ENCODE data around the gene DECR2.
A peak's percentile ranks its signal among the peaks of the same experiment; 100 is the strongest.

DECR2 gene

DNA sequence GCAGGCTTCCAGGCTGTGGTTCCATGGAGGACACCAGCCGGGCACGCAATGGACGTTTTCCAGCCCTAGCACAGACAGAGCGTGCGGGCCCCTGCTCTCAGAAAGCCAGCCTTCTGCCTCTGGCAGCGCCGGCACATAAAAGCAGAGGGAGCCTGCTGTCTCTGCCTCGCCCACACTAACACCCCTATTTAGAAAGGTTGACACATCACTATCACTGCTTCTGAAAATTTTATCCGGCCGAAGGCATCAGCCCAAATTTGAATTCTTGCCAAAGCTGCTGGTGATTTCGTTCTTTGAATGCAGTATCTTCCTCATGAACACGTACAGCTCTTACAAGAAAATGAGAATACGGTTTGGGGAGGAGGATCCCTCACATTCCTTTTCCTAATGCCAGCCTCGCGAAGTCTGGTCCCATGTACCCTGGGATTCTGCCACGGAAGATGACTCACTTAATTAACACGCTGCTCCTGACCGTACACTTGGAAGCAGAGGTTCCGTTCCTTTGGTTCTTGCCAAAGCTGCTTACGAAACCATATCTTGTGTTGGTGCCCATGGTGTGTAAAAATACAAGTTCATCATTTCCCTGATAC lies 22.4 kb downstream of the DECR2 start:
- DNase-seq (ENCODE audit: insufficient read length, low spot score): peak; percentile 92
- TF ChIP-seq POLR2A (IDR thresholded peaks at IDR 0.05; ENCODE audit: low read depth, low read length): no peak
- peak; percentile 94 for FAIRE-seq

DNA sequence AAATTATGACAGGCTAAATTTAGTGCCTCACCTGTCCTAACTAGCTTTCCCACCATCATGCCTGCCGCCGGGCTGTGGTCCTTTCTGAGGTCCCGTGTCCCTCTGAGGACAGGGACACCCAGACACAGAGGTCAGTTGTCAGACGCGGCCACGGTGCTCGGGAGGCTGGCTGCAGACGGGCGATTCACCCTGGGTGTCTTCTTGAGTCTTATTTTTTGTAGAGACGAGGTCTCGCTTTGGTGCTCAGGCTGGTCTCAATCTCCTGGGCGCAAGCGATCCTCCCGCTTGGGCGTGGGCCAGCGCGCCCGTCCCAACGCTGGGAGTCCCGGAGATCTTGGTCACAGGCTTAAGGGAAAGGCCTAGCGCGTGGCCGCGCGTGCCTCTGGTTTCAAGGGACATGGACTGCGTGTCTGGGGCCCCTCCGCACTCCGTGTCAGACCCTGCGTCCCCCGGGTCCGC lies 23.0 kb downstream of the DECR2 start:
- TF ChIP-seq POLR2A (IDR thresholded peaks at IDR 0.05; ENCODE audit: low read depth, low read length): no peak
- DNase-seq (ENCODE audit: insufficient read length, low spot score): peak; percentile 44
- FAIRE-seq: no peak

DNA sequence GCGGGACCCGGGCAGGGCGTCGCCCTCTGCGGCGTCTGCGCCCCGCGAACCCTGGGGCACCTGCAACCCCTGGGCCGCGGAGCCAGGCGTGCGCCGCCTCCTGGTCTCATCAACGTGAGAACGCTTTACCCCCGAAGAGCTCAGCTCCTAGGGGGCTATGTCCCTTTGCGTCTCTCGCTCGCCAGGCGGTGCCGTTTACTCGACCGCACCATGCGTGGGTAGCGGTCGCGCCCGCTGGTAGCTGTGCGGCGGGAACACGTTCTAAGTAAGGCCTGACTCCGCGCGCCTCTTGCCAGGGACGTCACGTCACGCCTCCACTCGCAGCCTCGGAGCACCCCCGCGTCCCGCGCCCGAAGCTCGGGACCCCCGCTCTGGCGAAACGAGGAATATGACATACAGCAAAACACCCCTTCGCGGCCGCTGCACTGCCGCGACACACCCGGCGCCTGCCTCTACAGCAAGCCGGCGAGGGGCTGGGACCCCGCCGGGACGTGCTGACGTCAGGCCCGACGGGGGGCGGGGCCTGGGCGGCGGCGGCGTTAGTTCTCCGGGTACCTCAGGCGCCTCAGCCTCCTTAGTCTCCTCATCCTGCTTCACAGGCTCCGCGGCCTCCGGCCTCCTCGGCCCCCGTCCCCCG lies 23.5 kb downstream of the DECR2 start, which contains the start of gene RAB11FIP3:
Gene RAB11FIP3, plus strand, starts transcription at position 568 of the 637 bp plus-strand sequence. CDS start 358 bp downstream, outside the sequence.
- FAIRE-seq: no peak
- peak; percentile 76 for TF ChIP-seq POLR2A (IDR thresholded peaks at IDR 0.05; ENCODE audit: low read depth, low read length)
- peak; percentile 92 for DNase-seq (ENCODE audit: insufficient read length, low spot score)

DNA sequence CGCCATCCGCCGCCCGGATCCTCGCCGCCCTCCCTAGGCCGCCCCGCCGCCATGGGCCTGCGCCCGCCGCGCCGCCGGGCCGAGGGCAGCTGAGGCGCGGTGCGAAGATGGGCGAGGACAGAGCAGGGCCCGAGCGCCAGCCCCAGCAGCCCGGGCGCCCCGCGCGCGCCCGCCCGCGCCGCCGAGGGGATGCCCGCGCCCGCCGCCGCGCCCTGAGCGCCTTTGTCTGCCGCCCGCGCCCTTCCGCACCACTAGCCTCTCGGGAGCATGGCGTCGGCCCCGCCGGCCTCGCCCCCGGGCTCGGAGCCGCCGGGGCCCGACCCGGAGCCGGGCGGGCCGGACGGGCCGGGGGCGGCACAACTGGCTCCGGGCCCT lies 24.0 kb downstream of the DECR2 start:
- TF ChIP-seq POLR2A (IDR thresholded peaks at IDR 0.05; ENCODE audit: low read depth, low read length): no peak
- DNase-seq (ENCODE audit: insufficient read length, low spot score): no peak
- no peak for FAIRE-seq

DNA sequence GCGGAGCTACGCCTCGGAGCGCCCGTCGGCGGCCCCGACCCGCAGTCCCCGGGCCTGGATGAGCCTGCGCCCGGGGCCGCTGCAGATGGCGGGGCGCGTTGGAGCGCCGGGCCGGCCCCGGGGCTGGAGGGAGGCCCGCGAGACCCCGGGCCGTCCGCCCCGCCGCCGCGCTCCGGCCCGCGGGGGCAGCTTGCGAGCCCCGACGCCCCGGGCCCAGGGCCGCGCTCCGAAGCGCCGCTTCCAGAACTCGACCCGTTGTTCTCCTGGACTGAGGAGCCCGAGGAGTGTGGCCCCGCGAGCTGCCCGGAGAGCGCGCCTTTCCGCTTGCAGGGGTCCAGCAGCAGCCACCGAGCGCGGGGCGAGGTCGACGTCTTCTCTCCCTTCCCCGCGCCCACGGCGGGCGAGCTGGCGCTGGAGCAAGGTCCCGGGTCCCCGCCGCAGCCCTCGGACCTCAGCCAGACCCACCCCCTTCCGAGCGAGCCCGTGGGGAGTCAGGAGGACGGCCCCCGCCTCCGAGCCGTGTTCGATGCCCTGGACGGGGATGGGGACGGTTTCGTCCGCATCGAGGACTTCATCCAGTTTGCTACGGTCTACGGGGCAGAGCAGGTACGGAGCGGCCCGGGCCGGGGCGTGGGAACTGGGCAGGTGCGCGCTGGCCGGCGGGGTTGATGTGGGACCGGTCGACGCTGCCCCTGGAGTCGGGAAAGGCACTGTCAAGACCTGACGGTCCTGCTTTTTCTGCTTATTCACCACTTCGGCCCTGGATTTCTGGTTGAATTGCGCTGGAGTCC lies 24.6 kb downstream of the DECR2 start:
- DNase-seq (ENCODE audit: insufficient read length, low spot score) (no peak), FAIRE-seq (no peak)
- TF ChIP-seq POLR2A (IDR thresholded peaks at IDR 0.05; ENCODE audit: low read depth, low read length): no peak

DNA sequence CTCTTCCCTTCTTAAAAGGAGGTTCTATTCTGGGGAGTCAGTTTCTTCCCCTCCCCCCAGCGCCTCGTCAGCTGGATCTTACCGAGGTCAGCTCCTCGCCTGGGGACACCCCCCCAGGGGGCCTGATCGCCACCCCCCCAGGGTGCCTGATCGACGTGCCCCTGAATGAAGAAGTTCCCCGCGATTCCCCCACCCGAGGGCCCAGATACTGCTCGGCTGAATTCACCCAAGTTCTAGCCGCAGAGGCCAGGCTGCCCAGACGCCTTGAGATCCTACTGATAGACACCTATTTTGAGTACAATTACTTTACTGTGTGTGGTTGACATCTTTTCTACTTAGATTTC lies 25.2 kb downstream of the DECR2 start:
- no peak for FAIRE-seq
- no peak for DNase-seq (ENCODE audit: insufficient read length, low spot score)
- TF ChIP-seq POLR2A (IDR thresholded peaks at IDR 0.05; ENCODE audit: low read depth, low read length): no peak

DNA sequence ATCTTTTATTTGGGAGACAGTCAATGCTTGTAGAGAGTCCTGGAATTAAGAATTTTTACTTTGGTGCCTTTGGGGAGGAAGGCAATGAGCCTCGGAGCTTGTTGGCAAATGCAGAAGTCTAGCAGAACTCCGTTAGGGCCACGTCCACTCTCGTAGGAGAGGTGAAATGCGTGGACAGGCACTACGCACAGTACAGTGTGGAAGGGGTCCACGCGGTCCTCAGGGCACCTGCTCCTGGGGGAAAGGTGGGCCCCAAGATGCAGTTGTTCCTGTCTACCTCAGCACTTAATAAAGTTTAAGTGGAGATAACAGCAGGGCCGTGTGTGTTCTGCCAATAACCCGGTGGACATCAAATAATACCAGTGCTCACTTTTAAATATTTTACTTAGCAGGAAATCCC lies 25.6 kb downstream of the DECR2 start:
- FAIRE-seq (no peak), DNase-seq (ENCODE audit: insufficient read length, low spot score) (no peak)
- no peak for TF ChIP-seq POLR2A (IDR thresholded peaks at IDR 0.05; ENCODE audit: low read depth, low read length)

DNA sequence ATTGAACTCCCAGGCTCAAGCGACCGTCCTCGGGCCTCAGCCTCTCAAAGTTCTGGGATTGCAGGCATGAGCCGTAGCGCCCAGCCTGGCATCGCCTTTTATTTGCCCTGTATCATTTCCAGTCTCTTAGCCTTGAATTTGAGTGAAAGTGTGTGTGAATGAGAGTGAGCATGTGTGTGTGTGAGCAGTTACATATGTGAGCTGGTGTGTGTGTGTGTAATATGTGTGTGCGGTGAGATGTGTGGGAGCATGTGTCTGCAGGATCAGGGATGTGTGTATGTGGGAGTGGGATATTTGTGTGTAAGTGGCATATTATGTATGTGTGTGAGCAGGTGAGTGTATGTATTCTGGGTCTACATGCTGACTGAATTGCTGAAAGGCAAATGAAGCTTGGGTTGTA lies 29.2 kb downstream of the DECR2 start:
- FAIRE-seq (no peak), DNase-seq (ENCODE audit: insufficient read length, low spot score) (no peak)

DNA sequence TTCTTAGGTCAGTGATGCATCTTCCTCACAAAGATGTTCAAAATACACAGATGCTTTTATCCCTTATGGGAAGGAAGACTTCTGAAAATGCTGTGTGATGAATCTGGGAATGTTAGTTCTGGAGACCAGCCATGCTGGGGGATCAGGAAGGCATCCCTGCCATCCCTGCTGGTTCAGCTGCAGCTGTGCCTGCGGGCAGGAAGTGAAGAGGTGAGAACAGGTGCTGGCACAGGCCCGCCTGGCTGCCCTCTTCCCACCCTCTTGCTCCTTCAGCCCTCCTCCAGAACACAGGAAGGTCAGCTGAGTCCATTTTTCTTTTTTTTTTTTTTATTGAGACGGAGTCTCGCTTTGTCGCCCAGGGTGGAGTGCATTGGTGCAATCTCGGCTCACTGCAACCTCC lies 38.9 kb downstream of the DECR2 start:
- FAIRE-seq (no peak), DNase-seq (ENCODE audit: insufficient read length, low spot score) (no peak)
- TF ChIP-seq POLR2A (IDR thresholded peaks at IDR 0.05; ENCODE audit: low read depth, low read length): no peak

More for the DNA sequence above, 29.2 kb downstream of the DECR2 start:
- TF ChIP-seq POLR2A (IDR thresholded peaks at IDR 0.05; ENCODE audit: low read depth, low read length): no peak

DNA sequence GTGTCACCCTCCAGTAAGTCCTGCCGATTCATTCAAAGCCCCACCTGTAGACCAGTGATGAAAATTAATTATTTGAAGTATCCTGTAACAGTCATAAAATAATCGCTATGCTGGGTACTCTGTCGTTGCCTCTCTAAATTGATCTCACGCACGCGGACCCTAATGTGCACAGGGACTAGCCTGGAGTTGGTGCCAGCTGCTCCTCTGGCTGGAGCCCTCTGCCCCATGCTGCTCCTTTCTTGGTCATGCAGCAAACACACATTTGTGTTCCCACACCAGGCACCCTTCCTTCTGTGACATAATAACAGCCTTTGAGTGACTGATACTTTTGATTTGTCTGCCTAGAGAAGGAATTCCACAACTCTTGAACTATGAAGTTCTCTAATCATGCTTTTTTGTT lies 39.8 kb downstream of the DECR2 start:
- FAIRE-seq (no peak), DNase-seq (ENCODE audit: insufficient read length, low spot score) (no peak)
- TF ChIP-seq POLR2A (IDR thresholded peaks at IDR 0.05; ENCODE audit: low read depth, low read length): no peak

DNA sequence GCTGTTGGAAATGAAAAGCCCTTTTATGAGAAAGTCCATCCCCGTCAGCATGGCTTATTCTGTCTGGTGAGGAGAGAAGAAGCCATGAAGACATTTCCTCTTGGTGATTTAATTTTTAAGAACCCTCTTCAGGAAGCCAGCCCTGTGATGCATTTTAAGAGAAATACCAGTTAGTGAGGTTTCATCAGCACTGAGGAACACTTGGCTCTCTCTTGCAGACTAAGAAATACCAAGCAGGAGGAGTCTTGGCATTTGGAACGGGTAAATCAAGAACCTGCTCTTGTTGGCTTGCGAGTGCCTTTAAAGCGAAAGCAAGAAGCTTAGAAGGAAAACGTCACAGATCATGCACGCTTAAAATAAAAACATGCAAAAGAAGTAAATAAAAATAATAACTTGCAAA lies 41.3 kb downstream of the DECR2 start:
- DNase-seq (ENCODE audit: insufficient read length, low spot score): no peak
- no peak for TF ChIP-seq POLR2A (IDR thresholded peaks at IDR 0.05; ENCODE audit: low read depth, low read length)
- FAIRE-seq: no peak

DNA sequence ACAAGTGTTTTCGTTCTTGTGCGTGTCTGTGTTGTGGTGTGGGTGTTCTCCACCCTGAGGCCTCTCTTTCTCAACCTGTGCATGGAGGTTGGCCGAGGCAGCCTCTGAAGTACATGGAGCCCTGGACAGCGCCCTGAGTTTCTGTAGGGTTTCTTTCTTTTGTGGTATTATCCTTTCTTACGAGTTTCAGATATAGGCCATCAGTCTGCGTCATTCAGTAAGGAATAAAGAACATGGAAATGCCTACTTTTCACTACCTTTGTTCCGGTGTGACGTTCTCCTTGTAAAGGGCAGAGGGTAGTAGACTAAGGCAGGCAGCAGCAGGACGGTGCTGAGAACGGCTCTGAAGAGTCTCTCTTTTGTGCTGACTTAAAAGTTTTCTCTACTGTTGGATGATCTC lies 42.3 kb downstream of the DECR2 start:
- FAIRE-seq (no peak), DNase-seq (ENCODE audit: insufficient read length, low spot score) (no peak)
- no peak for TF ChIP-seq POLR2A (IDR thresholded peaks at IDR 0.05; ENCODE audit: low read depth, low read length)

DNA sequence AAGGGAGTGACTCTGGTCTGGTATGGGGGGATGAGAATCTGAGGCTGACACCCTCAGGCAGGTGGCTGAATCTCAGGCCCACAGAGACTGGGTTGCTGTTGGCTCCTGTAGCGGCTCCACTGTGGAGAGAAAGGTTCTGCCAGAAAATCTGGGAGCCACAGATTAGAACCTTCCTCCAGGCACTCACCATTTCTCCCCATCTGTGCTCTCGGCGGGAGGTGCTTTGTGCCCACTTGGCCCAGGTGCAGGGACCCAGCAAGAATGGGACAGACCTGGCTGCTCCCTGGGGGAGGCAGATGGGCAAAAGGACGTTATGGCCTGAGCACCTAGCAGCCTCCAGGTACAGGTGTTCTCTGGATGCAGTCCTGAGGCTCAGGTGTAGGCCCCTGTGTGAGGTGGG lies 43.9 kb downstream of the DECR2 start:
- TF ChIP-seq POLR2A (IDR thresholded peaks at IDR 0.05; ENCODE audit: low read depth, low read length): no peak
- no peak for DNase-seq (ENCODE audit: insufficient read length, low spot score)
- FAIRE-seq: no peak

DNA sequence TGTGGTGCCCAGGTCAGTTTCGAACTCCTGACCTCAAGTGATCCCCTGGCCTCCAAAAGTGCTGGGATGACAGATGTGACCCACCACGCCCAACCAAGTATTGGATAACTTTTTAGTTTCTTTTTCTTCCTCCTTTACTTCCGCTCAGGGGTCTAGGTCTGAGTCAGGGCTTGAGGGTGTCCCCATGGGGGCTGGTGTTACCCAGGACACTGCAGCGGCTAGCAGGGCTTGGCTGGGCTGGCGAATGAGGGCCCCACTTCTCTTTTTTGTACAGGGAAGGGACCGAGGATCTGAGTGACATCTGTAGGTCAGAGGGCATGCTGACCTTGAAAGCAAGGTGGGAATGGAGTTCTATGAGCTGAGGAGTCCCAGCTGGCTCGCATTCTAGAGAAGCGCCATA lies 48.7 kb downstream of the DECR2 start:
- no peak for FAIRE-seq

More for the DNA sequence above, 48.7 kb downstream of the DECR2 start:
- no peak for TF ChIP-seq POLR2A (IDR thresholded peaks at IDR 0.05; ENCODE audit: low read depth, low read length)
- no peak for DNase-seq (ENCODE audit: insufficient read length, low spot score)
